D721Med (cell line): ENCODE results near the gene GCM1.

ENCODE experiments used
- DNase-seq: peaks from one replicate; pipeline ENCODE4 v3.0.0; 2011; ENCODE audit warnings: low spot score; ENCODE audit not compliant: insufficient read length
- FAIRE-seq: peaks from 2 replicates; lab custom pipeline; 2011; peaks lifted over from hg19 to GRCh38; lab: Jason Lieb, UNC
- TF ChIP-seq, protein P1 (sequence below): IDR thresholded peaks from 2 replicates; pipeline ENCODE4 v1.5.1; 2012; ENCODE audit warnings: mild to moderate bottlenecking, control low read depth; ENCODE audit not compliant: insufficient read depth; ENCODE audit errors: missing control alignments

Gene GCM1

DNA sequence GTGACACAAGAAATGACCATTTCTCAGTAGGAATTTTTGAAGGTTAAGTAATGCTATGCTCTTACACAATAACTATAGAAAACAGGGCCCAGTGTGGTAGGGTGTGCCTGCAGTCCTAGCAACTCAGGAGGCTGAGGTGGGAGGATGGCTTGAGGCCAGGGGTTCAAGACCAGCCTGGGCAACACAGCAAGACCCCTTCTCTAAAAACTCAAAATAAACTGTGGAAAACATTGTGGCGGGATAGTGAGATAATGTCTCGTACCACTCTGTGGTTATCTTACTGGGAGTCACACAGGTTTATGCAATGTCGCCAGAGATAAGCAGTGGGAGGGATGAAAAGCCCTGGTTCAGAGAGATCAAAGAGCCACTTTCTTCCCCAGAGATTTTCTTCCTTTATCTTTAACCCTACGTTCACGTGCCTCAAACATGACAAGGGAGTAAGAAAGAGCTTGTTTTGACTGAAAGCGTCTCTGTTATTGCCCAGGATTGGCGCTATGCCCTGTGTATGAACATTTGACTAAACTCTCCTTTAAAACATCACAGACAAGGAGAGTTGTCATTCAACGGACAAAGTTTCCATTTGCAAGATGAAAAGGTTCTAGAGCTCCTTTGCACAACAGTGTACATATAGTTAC lies 13.9 kb downstream of the GCM1 start:
- no peak for DNase-seq
- TF ChIP-seq, protein P1, sequence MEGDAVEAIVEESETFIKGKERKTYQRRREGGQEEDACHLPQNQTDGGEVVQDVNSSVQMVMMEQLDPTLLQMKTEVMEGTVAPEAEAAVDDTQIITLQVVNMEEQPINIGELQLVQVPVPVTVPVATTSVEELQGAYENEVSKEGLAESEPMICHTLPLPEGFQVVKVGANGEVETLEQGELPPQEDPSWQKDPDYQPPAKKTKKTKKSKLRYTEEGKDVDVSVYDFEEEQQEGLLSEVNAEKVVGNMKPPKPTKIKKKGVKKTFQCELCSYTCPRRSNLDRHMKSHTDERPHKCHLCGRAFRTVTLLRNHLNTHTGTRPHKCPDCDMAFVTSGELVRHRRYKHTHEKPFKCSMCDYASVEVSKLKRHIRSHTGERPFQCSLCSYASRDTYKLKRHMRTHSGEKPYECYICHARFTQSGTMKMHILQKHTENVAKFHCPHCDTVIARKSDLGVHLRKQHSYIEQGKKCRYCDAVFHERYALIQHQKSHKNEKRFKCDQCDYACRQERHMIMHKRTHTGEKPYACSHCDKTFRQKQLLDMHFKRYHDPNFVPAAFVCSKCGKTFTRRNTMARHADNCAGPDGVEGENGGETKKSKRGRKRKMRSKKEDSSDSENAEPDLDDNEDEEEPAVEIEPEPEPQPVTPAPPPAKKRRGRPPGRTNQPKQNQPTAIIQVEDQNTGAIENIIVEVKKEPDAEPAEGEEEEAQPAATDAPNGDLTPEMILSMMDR, result no peak
- FAIRE-seq, result no peak

DNA sequence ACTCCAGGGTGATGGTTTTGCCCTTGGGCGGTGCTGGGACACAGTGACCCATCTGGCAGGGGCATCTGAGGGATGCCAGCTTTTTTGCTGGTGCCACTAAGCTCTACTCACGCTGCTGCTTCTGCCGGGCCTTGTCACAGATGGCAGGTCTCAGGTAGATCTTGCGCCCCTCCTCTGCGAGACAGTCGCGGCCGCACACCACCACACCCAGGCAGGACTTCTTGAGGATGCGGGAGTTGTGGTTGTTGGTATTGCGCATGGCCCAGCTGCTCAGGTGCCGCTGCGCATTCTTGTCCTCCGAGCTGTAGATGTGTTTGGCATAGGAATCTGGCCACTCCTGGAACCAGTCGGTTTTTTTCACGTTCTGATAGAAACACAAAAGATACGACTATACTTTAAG lies 14.7 kb downstream of the GCM1 start:
- FAIRE-seq, result no peak
- TF ChIP-seq, protein P1, result no peak
- no peak for DNase-seq

DNA sequence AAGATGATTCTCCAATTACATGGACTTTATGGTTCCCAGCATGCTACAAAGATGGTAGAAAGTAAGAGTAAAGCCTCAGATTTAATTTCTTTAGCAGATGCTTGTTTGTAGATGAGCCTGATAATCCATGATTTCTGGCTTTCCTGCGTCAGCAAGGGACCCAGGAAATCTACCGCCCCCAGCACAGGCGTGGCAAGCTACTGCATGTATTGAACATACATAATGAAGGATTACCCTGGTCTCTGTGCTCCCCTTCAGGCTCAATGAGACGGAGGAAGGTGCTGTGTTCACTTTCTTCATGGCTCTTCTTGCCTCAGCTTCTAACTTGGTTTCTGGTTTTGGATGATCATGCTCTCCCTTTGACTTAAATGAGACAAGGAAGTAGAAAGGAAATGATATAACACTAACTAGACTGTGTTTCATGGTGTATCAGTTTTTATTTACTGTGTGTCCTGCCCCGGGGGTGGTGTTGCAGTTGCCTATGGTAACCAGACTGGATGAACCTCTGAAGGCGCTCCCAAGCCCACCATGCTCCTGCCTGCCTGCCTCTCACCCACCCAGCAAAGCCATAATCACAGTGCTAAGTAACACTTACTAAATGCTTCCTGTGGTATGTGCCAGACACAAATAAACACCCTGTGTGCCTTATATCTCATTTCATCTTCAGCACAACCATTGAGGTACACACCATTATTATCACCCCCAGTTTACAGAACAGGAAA lies 17.9 kb downstream of the GCM1 start:
- TF ChIP-seq, protein P1, result no peak
- DNase-seq (no peak), FAIRE-seq (no peak)

DNA sequence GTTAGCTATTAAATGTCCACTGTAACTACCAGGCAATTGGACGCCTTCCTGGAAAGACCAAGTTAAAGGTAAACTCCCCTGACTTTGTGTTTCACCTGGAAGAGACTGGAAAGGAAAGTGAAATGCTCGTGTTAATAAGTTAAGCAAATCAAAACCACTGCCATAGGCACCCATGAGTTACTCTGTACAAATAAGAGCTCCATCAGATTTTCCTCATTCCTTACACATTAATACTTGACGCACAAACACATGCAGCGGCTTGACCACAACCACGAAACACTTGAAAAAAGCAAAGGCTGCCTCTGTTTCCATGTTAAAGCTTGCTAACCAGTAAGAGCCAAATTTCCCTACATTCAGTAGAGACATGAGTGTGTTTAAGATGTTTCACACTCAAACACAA lies 19.8 kb downstream of the GCM1 start:
- FAIRE-seq, result no peak
- TF ChIP-seq, protein P1, result no peak
- no peak for DNase-seq

DNA sequence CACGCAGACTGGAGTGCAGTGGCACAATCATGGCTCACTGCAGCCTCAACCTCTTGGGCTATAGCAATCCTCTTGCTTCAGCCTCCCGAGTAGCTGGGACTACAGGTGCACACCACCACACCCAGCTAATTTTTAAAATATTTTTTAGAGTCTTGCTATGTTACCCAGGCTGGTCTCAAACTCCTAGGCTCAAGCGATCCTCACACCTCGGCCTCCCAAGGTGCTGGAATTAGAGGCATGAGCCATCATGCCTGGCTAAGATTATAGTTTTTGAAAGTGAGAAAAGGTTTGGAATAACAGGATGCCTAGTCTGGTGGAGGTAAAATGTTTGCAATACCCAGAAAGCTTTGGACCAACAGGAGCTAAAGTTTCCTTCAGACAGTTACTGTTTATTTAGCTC lies 23.4 kb downstream of the GCM1 start:
- no peak for FAIRE-seq
- DNase-seq, result no peak
- TF ChIP-seq, protein P1, result no peak

DNA sequence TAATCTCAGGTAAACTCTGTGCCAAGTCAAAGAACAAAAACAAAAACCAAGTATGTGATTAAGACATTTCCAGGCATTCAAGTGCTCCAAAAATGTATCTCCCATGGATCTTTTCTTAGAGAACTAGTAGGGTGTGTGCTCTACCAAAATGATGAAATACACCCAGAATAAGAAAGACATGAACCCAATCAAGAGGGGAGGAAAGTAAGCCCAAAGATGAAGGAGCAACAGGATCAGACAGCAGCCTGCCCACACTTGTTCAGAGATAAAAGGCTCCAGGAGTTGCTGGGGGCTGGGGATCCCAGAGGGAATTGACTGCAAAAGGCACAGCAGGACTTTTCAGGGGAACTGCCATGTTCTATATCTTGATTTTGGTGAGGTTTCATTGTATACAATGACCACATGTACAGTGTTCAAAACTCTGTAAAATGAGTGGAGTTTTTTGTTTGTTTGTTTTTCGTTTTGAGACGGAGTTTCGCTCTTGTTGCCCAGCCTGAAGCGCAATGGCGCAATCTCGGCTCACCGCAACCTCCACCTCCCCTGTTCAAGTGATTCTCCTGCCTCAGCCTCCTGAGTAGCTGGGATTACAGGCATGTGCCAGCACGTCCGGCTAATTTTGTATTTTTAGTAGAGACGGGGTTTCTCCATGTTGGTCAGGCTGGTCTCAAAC lies 24.4 kb downstream of the GCM1 start:
- FAIRE-seq (no peak), DNase-seq (no peak)
- TF ChIP-seq, protein P1, result no peak
